Daoy (cell line): Measurements from ENCODE around the gene RRP1. TPM values are rescaled to one million over a fixed set of nuclear protein-coding genes. Genes with fewer than 3 reads are reported as not detected.
"Not testable (repeated sequence)": the region's sequence is repeated elsewhere in the genome, so short reads cannot be mapped to it uniquely, and the experiment has no call there.

Experiments used
- DNase-seq: peaks from one replicate; pipeline ENCODE4 v3.0.0-alpha.2; 2015; ENCODE audit warnings: low read depth
- total RNA-seq: library from RNA; depleted of rRNA; stranded (reverse); fragments of >200 nt; shearing (Covaris generic); gene quantifications from 2 replicates; pipeline ENCODE4 v1.2.3, GENCODE V29; 2014

RRP1 gene
- total RNA-seq, 1 experiment from 2014 or later, result 56.5 TPM

DNA sequence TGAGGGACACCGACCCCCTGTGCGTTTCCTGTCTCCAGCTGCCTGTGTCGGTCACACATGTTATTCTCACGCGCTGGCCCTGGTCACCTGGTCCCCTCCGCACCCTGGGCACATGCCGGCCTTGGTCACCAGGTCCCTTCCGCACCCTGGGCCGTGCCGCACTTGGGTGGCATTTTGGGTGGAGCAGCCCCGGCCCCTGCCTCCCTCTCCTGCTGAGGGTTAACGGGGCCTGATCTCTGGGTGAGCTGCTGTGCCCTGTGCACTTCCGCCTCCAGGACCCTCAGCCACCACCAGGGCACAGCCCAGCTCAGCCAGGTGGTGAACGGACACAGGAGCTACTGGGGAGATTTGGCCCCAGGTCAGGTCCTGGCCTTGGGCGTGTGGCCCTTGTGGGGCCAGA, 26.6 kb downstream of the RRP1 start:
- DNase-seq, result no peak

DNA sequence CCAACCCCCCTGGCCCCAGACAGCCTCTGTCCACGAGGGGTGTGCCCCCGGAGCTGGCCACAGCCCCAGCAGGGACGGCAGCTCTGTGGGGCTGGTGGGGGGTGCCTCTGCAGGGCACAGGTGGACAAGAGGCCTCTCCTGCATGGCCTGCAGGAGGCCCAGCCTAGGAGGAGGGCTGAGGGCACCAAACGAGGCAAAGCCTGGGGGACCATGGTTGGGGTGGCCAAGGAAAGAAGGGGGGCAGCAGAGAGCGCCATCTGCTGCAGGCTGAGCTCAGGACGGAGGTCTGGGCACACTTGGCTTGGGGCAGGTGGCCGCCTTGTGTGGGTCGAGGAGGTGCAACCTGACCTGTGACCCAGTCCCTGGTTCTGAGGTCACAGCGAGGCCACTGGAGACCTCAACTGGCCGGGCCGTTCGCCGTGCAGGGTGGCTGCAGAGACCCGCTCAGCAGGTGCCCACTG, 27.3 kb downstream of the RRP1 start:
- no peak for DNase-seq

DNA sequence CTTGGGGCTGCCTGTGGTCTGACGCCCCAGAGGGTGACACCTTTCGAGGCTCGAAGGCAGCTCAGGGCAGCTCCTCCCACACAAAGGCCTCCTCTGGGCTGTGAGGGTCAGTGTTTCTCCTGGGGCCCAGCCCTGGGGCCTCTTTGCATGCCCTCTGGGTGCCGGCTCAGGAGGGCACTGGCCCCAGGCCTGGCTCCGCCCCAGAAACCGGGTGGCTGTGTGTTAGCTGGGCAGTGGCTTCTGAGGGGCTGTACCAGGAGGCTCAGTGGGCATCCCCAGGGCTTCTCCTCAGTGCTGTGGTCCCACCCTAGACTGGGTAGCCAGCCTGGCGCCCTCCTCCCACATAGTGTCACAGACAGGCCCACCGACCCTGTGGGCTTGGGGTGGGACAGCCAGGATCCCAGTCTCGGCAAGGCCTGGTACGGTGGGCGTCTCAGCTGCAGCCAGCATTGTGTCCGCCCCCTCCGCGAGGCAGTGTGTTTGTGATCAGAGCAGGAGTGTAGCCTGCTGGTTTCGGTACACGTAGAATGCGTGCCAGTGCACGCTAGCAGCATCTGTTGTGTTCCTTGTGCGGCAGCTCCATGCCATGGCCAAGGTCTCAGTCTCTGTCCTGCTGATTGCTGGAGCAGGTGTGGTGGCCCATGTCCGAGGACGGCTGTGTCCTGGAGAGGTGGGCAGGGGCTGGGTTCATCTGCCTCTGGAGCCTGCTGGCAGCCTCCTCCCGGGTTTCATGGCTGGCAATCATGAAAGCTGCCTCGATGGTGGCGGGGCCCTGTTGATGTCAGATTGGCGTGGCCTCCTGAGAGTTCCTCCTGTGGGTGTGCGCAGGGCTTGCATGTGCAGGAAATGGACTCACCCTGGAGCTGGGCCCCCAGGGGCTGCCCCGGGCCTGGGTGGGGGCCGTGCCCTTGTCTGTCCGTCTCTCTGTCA, 28.0 kb downstream of the RRP1 start:
- no peak for DNase-seq

DNA sequence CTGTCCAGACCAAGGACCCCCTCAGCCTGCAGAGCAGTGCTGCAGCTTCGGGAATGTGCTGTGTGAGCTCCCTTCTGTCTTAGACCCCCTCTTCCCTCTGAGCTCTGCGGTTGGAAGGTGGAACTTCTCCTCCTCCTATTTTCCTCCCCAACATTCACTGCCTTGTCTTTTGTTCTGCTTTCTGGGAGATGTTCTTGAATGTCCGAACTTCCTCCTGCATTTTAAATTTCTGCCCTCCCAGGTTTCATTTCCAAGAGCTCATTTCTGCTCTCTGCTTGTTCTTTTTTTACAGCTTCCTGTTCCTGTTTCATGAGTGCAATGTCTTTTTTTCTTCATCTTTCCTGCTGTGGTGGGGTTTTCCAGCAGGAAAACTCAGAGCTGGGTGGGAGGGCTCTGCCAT, 29.3 kb downstream of the RRP1 start:
- no peak for DNase-seq

DNA sequence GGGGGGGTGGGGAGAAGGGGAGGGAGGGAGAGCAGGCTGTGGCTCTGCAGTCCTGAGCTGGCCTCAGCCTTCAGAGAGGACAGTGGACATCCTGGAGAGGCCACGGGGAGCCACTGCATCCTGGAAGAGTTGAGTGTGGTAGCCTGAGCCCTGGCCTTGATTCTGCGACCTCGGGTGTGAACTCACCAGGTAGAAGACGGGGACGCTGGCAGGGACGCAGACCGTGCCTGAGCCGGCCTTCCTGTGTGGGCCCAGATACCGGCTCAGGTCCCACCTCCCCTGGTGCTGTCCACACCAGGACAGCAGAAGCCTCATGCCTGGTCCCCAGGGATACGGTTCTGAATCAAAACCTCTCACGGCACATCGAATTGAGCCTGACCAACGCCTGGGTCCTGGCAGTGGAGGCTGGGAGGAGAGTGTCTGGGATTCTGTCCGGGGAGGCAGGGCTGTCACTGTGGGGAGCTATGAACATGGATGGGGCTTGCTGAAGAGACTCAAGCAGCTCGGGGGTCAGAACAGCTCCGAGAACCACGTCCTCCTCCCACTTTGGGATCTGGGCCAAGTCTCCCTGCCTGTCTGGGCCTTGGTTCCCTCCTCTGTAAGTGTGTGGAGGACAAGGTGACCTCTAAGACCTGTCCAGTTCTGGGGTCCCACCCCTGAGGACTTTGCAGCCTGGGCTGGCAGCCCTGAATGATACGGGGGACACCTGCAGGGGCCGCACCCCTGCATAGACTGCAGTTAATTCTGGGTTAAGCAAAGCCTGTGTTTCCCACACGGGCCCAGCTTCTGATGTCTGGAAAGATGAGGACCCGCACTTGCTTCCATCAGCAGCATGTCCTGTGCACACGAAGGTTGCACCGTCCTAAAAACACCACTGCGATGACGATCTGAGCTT, 30.4 kb downstream of the RRP1 start:
- DNase-seq, result no peak

DNA sequence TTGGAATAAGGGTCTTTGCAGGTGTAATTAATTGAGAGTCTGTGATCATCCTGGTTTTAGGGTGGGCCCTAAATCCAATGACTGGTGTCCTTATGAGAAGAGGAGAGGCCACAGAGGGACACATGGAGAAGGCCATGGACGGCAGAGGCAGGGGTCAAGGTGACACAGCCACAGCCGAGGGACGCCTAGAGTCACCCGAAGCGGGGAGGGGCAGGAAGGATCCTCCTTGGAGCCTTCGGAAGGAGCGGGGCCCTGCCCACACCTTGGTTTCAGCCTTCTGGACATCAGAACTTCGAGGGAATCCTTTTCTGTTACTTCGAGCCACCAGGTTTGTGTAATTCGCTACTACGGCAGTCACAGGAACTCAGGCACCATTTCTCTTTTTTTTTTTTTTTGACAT, 31.1 kb downstream of the RRP1 start:
- no peak for DNase-seq

DNA sequence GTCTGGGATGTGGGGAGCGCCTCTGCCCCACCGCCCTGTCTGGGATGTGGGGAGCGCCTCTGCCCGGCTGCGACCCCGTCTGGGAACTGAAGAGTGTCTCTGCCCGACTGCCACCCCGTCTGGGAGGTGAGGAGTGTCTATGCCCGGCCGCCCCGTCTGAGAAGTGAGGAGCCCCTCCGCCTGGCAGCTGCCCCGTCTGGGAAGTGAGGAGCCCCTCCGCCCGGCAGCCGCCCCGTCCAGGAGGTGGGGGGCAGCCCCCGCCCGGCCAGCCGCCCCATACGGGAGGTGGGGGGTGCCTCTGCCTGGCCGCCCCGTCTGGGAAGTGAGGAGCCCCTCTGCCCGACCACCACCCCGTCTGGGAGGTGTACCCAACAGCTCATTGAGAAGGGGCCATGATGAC, 32.8 kb downstream of the RRP1 start:
- not testable (repeated sequence) for DNase-seq

DNA sequence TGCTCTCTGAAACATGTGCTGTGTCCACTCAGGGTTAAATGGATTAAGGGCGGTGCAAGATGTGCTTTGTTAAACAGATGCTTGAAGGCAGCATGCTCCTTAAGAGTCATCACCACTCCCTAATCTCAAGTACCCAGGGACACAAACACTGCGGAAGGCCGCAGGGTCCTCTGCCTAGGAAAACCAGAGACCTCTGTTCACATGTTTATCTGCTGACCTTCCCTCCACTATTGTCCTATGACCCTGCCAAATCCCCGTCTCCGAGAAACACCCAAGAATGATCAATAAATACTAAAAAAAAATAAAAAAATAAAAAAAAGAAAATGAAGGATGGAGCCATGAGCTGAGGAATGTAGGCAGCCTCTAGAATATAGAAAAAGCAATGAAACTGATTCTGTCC, 33.4 kb downstream of the RRP1 start:
- DNase-seq, result not testable (repeated sequence)

DNA sequence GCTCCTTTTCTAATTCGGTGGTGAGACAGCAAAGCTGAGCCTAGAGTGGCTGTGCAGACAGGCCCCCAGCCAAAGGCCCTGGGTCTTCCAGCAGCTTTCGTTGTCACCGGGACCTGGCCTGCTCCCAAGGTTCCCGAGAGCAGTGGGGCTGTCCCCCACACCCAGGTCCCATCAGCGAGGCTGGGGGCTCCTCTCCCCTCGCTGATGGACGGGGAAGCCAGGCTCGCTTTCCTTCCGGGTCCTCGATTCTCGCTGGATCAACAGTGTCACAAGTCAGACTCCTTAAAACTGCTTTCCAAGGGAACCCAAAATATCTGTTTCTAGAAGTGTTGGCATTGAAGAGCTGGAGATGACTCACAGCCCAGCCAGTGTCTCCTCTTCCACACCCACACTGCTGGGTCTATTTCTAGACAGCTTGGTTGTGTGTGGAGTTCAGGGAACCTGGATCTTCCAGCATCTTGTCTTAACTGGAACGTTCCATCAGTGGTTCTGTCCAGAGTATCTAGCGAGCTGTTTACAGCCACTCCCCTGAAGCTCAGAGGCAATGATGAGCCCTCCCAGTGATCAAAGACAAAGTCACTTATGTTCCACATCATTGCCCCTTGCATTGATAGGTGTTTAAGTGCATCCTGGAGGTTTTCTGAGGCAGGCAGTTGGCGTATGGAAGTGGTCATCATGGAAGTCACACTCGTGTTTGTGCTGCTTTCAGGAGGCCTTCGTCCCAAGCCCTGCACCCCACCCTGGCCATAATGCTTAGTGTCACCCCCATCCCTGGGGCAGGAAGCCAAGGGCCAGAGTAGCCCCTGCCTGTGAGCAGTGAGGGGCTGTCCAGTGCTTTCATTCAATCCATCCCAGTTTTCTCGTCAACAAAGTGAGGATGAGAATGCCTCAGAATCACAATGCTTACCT, 35.2 kb downstream of the RRP1 start:
- DNase-seq, result peak; percentile 41

DNA sequence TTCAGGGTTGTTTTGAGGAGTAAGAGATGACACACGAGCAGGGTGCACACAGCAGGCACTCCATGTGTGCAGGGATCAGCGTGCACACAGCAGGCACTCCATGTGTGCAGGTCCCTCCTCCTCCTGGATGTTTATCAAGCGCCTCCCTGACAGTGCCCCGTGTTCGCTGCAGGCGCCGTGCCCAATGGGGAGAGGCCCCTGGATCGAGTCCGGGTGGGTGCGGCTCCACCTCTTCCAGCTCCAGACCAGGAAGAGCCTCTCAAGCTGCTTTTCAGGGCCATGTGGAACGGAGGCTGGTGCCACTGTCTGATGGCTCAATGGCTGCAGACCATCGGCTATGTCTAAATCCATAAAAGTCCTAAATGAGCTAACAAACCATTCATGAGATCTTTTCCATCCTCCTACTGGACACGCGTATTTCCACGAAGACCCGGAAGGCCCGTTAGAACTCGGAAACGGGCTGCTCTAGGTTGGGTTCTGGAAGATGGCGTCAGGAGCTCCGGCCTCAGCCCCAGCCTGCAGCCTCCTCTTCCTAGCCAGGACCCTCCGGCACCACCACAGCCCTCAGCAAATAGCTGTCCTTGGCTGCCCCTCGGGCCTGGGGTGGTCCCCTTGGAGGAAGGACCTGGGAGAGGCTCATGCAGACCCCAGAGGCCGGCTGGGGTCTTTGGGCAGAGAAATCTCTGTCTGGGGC, 36.0 kb downstream of the RRP1 start:
- no peak for DNase-seq

DNA sequence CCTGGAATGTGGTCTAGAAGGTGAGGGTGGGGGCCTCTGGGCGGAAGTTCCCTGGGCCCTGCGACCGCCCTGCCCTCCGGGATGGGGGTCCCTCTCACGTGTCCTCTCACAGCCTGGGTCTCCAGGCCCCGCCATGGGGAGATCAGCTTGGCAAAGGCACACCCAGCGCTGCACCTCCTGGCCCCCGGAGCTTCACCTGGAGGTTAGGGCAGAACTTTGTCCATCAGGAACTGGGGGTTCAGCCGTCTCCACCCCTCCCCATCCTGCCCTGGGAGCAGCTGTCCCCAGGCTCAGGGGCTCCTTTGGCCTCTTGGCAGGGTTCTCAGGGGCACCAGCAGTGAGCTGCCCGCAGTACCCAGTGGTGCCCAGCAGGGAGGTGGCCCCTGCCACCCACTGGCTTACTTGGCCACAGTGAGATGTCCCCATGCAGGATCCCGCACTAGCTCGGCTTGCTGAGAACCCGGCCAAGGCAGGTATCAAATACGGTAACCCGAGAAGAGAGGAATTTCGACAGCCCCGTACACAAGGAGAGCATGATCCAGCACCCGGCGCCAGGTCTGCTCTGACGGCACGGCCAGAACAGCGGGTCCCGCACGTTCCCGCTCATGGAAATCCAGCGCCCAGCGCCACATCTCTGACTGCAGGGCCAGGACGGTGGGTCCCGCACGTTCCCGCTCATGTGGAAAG, 36.7 kb downstream of the RRP1 start:
- no peak for DNase-seq

DNA sequence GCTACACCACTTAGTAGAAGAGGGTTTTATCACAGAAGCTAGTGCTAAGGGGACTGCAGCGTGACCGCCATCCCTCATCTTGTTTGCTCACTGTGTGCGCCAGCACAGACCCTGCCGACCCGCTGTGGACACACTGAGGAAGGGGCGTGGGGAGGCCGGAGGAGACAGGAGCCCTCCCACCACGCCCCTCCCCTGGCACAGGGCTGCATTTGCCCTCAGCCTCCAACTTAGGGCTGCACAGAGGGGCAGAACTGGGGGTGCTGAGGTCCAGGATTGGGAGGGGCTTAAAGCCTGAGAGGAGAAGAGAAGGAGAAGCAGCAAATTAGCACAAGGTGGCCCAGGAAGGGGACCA, 37.2 kb downstream of the RRP1 start:
- DNase-seq, result no peak

DNA sequence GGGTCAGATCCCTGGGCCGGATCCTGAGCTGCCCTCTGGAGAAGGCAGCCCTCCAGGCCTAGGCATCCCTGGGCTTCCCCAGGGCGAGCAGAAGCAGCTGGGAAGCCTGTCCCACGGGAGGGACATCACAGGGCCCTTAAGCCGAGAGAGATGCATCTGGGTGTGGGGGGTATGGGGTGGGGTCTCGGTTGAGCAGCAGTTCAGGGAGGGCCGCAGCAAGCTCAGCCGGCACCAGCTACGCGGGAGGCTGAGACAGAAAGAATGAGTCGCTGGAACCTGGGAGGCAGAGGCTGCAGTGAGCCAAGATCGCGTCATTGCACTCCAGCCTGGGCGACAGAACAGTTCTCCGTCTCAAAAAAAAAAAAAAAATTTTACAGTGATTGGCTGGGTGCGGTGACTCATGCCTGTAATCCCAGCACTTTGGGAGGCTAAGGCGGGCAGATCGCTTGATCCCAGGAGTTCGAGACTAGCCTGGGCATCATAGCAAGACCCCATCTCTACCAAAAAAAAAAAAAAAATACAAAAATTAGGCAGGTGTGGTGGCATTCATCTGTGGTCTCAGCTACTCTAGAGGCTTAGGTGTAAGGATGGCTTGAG, 37.7 kb downstream of the RRP1 start:
- DNase-seq, result peak; percentile 89

DNA sequence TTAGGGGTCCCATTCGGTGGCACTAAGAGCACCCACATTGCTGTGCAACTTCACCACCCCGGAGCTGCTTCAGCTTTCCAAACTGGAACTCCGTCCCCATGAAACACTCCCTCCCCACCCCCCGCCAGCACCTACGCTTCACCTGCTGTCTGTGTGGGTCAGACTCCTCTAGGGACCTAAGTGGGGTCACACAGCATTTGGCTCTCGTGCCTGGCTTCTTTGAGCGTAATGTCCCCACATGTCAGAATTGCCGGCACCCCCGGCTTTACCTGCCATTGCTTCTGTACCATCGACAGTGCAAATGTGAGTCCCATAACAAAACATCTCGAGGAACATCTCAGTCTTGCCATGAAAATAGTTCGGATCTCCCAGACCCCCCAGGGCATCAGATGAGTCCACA, 39.8 kb downstream of the RRP1 start:
- no peak for DNase-seq

DNA sequence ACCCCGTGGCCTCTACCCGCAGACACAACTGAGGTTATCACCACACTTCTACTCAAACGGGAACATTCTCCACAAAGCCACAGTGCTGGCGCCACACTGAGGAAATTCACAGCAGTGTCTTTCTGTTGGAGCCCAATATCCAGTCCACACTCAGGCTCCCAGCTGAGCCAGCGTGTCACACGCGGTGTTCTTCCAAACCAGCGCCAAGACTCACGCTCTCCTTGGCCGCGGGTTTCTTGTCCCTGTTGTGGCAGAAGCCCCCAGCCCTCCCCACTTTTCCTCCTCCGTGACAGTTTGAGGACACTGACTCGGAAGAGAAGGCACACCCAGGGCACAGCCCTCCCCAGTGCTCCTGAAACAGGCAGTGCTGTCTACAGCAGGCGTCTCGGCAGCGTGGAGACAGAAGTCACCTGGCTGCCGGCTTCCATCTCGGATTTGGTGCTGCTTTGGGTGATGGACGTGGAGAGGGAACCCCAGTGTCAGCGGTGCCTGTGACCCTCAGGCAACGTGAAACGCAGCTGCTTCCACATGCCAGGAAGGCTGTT, 40.3 kb downstream of the RRP1 start:
- no peak for DNase-seq

DNA sequence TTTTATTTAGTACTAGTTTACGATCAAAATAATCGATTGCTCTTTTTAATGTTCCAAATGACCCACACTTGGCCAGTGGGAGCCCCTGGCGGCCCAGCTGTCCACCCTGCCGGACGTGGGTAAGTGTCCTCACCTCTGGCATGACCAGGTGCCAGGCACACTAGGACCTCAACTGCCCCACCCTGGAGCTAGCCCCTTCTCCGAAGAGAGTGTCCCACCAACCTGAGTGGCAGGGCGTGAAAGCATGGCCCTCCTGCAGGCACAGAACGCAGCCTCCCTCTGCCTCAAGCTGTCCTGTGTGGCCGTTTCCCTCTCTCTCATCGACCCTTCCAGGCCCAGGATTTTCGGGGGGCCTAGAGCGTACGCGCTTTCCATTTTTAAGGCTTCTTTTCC, 42.8 kb downstream of the RRP1 start:
- DNase-seq, result no peak

DNA sequence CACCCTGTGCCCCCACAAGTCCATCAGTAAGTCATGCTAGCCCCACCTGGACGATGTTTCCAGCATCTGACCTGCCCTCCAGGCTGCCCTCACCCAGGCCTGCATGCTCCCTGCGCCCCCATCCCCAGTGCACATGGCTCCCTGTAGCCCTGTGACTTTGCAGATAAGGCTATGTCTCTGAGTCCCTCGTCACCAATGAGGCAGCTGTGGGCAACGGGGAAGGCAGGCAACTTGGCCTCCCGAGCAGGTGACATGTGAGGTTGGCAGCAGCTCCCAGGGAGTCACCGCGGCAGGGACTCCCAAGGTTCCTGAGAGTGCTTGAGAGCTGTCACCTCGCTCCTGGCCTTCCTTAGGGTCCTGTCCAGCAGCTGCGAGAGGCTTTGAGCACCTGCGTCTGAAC, 43.3 kb downstream of the RRP1 start:
- DNase-seq, result no peak

DNA sequence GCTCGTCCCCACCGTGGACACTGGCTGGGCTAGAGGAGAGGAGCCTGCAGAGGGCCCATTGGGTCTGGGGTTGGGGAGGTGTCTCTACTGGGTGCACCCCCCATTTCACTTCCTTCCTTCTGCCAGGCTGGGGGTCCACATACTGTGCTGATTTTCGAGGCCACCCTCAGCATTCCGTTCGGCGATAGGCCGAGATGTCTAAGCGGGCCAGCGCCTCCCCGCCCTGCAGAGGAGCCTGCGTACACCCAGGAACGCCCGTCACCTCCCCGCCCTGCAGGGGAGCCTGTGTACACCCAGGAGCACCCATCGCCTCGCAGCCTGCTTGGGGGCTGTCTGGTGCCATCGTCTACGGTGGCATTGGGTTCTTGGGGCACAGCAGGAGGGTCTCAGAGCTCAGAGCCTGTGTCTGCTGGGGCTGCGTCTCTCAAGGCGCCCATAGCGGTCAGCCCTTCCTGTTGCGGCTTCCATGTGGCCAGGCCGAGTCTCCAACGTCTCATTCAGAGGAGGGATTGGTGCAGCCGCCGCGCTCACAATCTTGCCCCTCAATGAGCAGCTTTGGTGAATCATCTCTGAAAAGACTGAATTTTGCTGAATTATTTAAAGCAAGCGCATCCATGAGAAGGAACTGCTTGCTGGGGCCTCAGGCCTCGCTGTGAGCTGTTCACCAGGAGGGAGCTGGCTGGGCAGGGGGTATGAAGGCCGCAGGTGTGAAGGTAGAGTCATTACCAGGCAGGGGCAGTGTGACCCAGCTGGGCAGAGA, 44.9 kb downstream of the RRP1 start:
- no peak for DNase-seq

DNA sequence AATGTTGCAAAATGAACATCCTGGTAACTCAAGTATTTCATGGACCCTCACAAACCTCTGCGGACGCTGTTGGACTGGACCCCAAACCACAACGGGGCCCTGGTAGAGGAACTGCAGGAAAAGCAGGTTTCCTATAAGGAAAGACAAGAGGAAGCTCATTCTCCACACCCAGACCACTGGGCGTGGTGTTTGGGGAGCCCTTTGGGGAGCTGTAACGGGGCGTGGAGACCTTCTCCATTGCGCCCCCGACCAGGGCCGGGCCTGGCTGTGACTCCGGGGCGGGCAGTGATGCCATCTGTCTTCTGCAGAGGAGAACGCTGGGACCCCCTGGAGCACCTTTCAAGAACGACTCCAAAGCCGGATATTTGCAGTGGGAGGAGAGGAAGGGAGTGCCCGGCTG, 45.7 kb downstream of the RRP1 start:
- DNase-seq, result no peak
